Measurements from ENCODE around the gene WNT10A.
"Not testable (repeated sequence)": the region's sequence is repeated elsewhere in the genome, so short reads cannot be mapped to it uniquely, and the experiment has no call there.

The WNT10A gene

GRCh38 chr2:218846963-218847362 lies 33.7 kb upstream of the WNT10A start:
- not testable (repeated sequence) for H3K36me3 ChIP-seq (ENCODE audit: control insufficient read depth, insufficient read depth, low read length); H3K4me3 ChIP-seq (ENCODE audit: insufficient read depth, low read depth, low read length); H3K27ac ChIP-seq (ENCODE audit: insufficient read depth, low read depth, low read length, poor library complexity, severe bottlenecking); H3K4me1 ChIP-seq (ENCODE audit: control insufficient read depth, insufficient read depth, low read length); H3K9me3 ChIP-seq (ENCODE audit: control insufficient read depth, low read length)
- H3K27me3 ChIP-seq (ENCODE audit: control insufficient read depth, insufficient read depth, low read length, poor library complexity, severe bottlenecking): peaks cover 11% of the 10 kb centered on the region
- WGBS, 2 experiments: 93% methylated on average over 17 of the region's 18 CpGs

DNA sequence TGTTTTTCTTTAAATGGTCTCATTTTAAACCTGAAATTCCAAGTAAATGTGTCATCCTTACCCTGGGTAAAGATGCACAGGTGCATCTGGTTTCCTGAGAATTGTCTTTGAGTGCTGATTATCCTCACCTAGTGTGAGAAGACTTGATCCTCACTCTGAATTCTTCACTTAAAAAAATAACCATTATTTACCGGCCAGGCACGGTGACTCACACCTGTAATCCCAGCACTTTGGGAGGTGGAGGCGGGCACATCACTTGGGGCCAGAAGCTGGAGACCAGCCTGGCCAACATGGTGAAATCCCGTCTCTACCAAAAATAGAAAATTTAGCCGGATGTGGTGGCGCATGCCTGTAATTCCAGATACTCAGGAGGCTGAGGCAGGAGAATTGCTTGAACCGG lies 30.9 kb upstream of the WNT10A start:
- H3K4me3 ChIP-seq (ENCODE audit: insufficient read depth, low read depth, low read length): no peak overlapping the region
- peaks cover 29% of the 10 kb centered on the region for H3K27me3 ChIP-seq (ENCODE audit: control insufficient read depth, insufficient read depth, low read length, poor library complexity, severe bottlenecking)
- H3K27ac ChIP-seq (ENCODE audit: insufficient read depth, low read depth, low read length, poor library complexity, severe bottlenecking): no peak overlapping the region
- no peaks in the 10 kb centered on the region for H3K36me3 ChIP-seq (ENCODE audit: control insufficient read depth, insufficient read depth, low read length)
- no peaks in the 10 kb centered on the region for H3K9me3 ChIP-seq (ENCODE audit: control insufficient read depth, low read length)
- H3K4me1 ChIP-seq (ENCODE audit: control insufficient read depth, insufficient read depth, low read length): peaks cover 6% of the 10 kb centered on the region
- WGBS, 2 experiments: 70 to 79% methylated on average over 7 of the region's 7 CpGs

DNA sequence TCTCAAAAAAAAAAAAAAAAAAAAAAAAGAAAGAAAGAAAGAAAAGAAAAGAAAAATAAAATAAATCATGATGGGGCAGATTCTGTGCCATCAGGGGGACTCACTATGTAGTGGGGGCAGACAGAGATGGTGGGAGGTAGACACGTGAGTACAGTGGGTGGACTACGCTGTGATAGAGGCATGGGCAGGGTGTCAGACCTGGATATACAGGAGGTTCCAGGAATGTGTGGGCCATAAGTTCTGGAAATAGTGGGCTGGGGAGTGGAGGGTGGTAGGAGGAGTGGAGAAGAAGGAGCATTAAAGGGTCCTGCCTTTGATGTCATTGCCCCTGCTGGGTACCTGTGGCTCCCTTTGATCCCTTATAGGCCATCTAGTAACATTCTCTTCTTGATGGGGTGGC lies 29.9 kb upstream of the WNT10A start:
- no peak overlapping the region for H3K4me3 ChIP-seq (ENCODE audit: insufficient read depth, low read depth, low read length)
- H3K36me3 ChIP-seq (ENCODE audit: control insufficient read depth, insufficient read depth, low read length): no peaks in the 10 kb centered on the region
- peaks cover 13% of the 10 kb centered on the region for H3K4me1 ChIP-seq (ENCODE audit: control insufficient read depth, insufficient read depth, low read length)
- H3K27ac ChIP-seq (ENCODE audit: insufficient read depth, low read depth, low read length, poor library complexity, severe bottlenecking): no peak overlapping the region
- peaks cover 40% of the 10 kb centered on the region for H3K27me3 ChIP-seq (ENCODE audit: control insufficient read depth, insufficient read depth, low read length, poor library complexity, severe bottlenecking)
- no peaks in the 10 kb centered on the region for H3K9me3 ChIP-seq (ENCODE audit: control insufficient read depth, low read length)
- 87 to 90% methylated on average over 2 of the region's 2 CpGs for WGBS, 2 experiments

- H3K4me1 ChIP-seq (ENCODE audit: control insufficient read depth, insufficient read depth, low read length): peaks cover 13% of the 10 kb centered on the region
- WGBS, 2 experiments: 72 to 75% methylated on average over 3 of the region's 3 CpGs
- H3K4me3 ChIP-seq (ENCODE audit: insufficient read depth, low read depth, low read length): no peak overlapping the region
- H3K27me3 ChIP-seq (ENCODE audit: control insufficient read depth, insufficient read depth, low read length, poor library complexity, severe bottlenecking): peaks cover 45% of the 10 kb centered on the region
- no peaks in the 10 kb centered on the region for H3K9me3 ChIP-seq (ENCODE audit: control insufficient read depth, low read length)
- no peaks in the 10 kb centered on the region for H3K36me3 ChIP-seq (ENCODE audit: control insufficient read depth, insufficient read depth, low read length)
- H3K27ac ChIP-seq (ENCODE audit: insufficient read depth, low read depth, low read length, poor library complexity, severe bottlenecking): no peak overlapping the region
Measured at GRCh38 chr2:218851286-218851685, 29.4 kb upstream of the WNT10A start.

DNA sequence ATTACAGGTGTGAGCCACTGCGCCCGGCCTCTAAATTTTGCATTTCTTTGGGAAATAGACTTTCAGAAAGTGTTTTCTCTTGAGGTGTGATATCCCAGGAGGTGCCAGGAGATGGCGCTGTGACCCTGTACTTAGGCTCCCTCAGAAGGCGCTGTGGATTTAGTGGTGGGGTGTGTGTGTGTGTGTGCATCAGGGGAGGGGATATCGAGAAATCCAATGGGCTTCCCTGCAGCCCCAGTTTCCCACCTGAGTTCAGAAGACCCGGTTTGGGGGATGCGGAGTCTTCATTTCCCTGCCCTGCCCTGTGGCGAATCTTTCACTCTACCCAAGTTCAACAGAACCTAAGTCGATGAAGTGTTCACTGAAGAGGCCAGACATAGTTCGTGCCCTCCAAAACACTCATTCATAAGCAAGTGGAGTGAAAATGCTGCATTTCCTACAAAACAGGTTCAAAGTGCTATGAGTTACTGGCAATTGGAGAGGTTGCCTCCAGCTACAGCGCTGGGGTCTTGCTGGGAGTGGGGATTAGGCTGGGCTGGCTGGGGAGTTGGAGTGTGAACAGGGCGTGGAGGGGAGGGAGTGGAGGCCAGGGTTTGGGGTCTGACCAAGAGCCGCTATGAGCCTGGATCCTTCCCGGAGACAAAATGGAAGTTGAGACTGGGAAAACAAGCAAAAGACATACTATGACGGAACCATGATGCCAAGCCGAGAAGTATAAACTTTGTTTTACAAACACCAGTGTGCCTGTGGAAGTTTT lies 27.6 kb upstream of the WNT10A start:
- H3K4me1 ChIP-seq (ENCODE audit: control insufficient read depth, insufficient read depth, low read length): peaks cover 21% of the 10 kb centered on the region
- no peaks in the 10 kb centered on the region for H3K9me3 ChIP-seq (ENCODE audit: control insufficient read depth, low read length)
- H3K27me3 ChIP-seq (ENCODE audit: control insufficient read depth, insufficient read depth, low read length, poor library complexity, severe bottlenecking): peaks cover 63% of the 10 kb centered on the region
- 46 to 49% methylated on average over 16 of the region's 16 CpGs for WGBS, 2 experiments
- no peak overlapping the region for H3K4me3 ChIP-seq (ENCODE audit: insufficient read depth, low read depth, low read length)
- no peak overlapping the region for H3K27ac ChIP-seq (ENCODE audit: insufficient read depth, low read depth, low read length, poor library complexity, severe bottlenecking)
- H3K36me3 ChIP-seq (ENCODE audit: control insufficient read depth, insufficient read depth, low read length): no peaks in the 10 kb centered on the region

DNA sequence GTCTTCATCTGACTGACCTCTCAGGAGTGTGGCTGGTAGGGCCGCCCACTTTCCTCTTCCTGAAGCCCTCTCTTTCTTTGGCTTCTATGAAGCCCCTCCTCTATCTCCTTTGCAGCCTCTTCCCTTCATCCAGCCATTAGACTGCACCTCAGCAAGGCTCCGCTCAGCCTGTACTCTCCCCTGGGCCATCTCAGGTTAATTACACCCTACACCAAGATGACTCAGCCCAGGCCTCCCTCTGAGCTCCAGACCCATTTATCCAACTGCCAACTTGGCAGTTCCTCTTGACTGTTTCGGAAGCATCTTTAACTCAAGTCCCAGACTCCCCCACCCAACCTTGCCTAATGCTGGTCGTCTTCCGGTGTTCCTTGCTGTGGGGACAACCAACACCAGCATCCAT lies 26.9 kb upstream of the WNT10A start:
- WGBS, 2 experiments: 63 to 68% methylated on average over 5 of the region's 5 CpGs
- Histone ChIP-seq H3K27ac (ENCODE audit: insufficient read depth, low read depth, low read length, poor library complexity, severe bottlenecking) (no peak overlapping the region), H3K4me3 (ENCODE audit: insufficient read depth, low read depth, low read length) (no peak overlapping the region), H3K9me3 (ENCODE audit: control insufficient read depth, low read length) (no peaks in the 10 kb centered on the region), H3K36me3 (ENCODE audit: control insufficient read depth, insufficient read depth, low read length) (no peaks in the 10 kb centered on the region), H3K4me1 (ENCODE audit: control insufficient read depth, insufficient read depth, low read length) (peaks cover 26% of the 10 kb centered on the region), H3K27me3 (ENCODE audit: control insufficient read depth, insufficient read depth, low read length, poor library complexity, severe bottlenecking) (peaks cover 66% of the 10 kb centered on the region)

GRCh38 chr2:218854860-218855259 lies 25.8 kb upstream of the WNT10A start:
- 55 to 65% methylated on average over 4 of the region's 5 CpGs for WGBS, 2 experiments
- Histone ChIP-seq H3K27me3 (ENCODE audit: control insufficient read depth, insufficient read depth, low read length, poor library complexity, severe bottlenecking) (peaks cover 77% of the 10 kb centered on the region), H3K27ac (ENCODE audit: insufficient read depth, low read depth, low read length, poor library complexity, severe bottlenecking) (no peak overlapping the region), H3K4me3 (ENCODE audit: insufficient read depth, low read depth, low read length) (no peak overlapping the region), H3K4me1 (ENCODE audit: control insufficient read depth, insufficient read depth, low read length) (peaks cover 29% of the 10 kb centered on the region), H3K36me3 (ENCODE audit: control insufficient read depth, insufficient read depth, low read length) (no peaks in the 10 kb centered on the region), H3K9me3 (ENCODE audit: control insufficient read depth, low read length) (no peaks in the 10 kb centered on the region)

- WGBS, 2 experiments: 52 to 62% methylated on average over 13 to 14 of the region's 14 CpGs
Measured at GRCh38 chr2:218855305-218856166, 25.1 kb upstream of the WNT10A start.

GRCh38 chr2:218856167-218856895 lies 24.3 kb upstream of the WNT10A start:
- Histone ChIP-seq H3K27me3 (ENCODE audit: control insufficient read depth, insufficient read depth, low read length, poor library complexity, severe bottlenecking) (peaks cover 86% of the 10 kb centered on the region), H3K4me1 (ENCODE audit: control insufficient read depth, insufficient read depth, low read length) (peaks cover 34% of the 10 kb centered on the region), H3K9me3 (ENCODE audit: control insufficient read depth, low read length) (no peaks in the 10 kb centered on the region), H3K36me3 (ENCODE audit: control insufficient read depth, insufficient read depth, low read length) (no peaks in the 10 kb centered on the region), H3K27ac (ENCODE audit: insufficient read depth, low read depth, low read length, poor library complexity, severe bottlenecking) (no peak overlapping the region), H3K4me3 (ENCODE audit: insufficient read depth, low read depth, low read length) (no peak overlapping the region)
- 49 to 50% methylated on average over 12 of the region's 12 CpGs for WGBS, 2 experiments

More at GRCh38 chr2:218855305-218856166, 25.1 kb upstream of the WNT10A start:
- H3K9me3 ChIP-seq (ENCODE audit: control insufficient read depth, low read length): no peaks in the 10 kb centered on the region
- no peaks in the 10 kb centered on the region for H3K36me3 ChIP-seq (ENCODE audit: control insufficient read depth, insufficient read depth, low read length)
- no peak overlapping the region for H3K4me3 ChIP-seq (ENCODE audit: insufficient read depth, low read depth, low read length)
- peaks cover 34% of the 10 kb centered on the region for H3K4me1 ChIP-seq (ENCODE audit: control insufficient read depth, insufficient read depth, low read length)
- H3K27me3 ChIP-seq (ENCODE audit: control insufficient read depth, insufficient read depth, low read length, poor library complexity, severe bottlenecking): peaks cover 84% of the 10 kb centered on the region
- no peak overlapping the region for H3K27ac ChIP-seq (ENCODE audit: insufficient read depth, low read depth, low read length, poor library complexity, severe bottlenecking)

GRCh38 chr2:218856896-218857243 lies 23.8 kb upstream of the WNT10A start:
- peaks cover 34% of the 10 kb centered on the region for H3K4me1 ChIP-seq (ENCODE audit: control insufficient read depth, insufficient read depth, low read length)
- peaks cover 89% of the 10 kb centered on the region for H3K27me3 ChIP-seq (ENCODE audit: control insufficient read depth, insufficient read depth, low read length, poor library complexity, severe bottlenecking)
- 77 to 96% methylated on average over 1 of the region's 1 CpG for WGBS, 2 experiments
- H3K4me3 ChIP-seq (ENCODE audit: insufficient read depth, low read depth, low read length): no peak overlapping the region
- H3K9me3 ChIP-seq (ENCODE audit: control insufficient read depth, low read length): no peaks in the 10 kb centered on the region
- no peak overlapping the region for H3K27ac ChIP-seq (ENCODE audit: insufficient read depth, low read depth, low read length, poor library complexity, severe bottlenecking)
- no peaks in the 10 kb centered on the region for H3K36me3 ChIP-seq (ENCODE audit: control insufficient read depth, insufficient read depth, low read length)

All from ectodermal cell (in vitro differentiated cells).